Esophagus mucosa (tissue), 1 donor: Measurements from ENCODE around the gene SCNM1. TPM values are rescaled to one million over a fixed set of nuclear protein-coding genes. Genes with fewer than 3 reads are reported as not detected.
"Not testable (repeated sequence)": the region's sequence is repeated elsewhere in the genome, so short reads cannot be mapped to it uniquely, and the experiment has no call there.

ENCODE experiments used
- ATAC-seq: fragments of 200-7000 bp; cut with Tn5 transposase; one replicate; pipeline ENCODE4 v1.9.1; 2020
- total RNA-seq: library from RNA; stranded (reverse); gene quantifications from one replicate; pipeline ENCODE4 v1.2.4, GENCODE V29; 2023
- donor health status: DM: yes; HTN: yes; CAD: no.

The SCNM1 gene
- total RNA-seq, 1 donor from 2014 or later = 30.6 TPM

DNA sequence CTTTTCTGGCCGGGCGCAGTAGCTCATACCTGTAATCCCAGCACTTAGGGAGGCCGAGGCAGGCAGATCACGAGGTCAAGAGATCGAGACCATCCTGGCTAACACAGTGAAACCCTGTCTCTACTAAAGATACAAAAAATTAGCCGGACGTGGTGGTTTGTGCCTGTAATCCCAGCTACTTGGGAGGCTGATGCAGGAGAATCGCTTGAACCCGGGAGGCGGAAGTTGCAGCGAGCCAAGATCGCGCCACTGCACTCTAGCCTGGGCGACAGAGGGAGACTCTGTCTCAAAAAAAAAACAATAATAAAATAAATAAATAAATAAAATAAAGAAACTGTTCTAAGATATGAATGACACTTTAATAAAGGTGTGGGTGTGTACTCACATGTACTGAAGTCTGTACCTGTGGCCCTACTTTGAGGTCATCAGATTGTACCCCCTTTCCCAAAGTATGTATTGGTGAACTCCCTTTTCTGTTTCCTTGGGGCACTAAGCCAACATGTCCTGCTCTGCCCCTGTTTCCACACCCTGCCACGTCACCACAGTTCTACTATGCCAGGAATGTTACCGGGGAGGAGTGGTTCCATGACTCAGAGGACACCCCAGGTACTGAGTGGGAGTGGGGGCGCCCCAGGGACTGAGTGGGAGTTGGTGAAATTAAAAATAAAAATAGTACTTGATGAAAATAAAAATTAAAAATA, 29.1 kb downstream of the SCNM1 start:
- peak; percentile 85 for ATAC-seq

DNA sequence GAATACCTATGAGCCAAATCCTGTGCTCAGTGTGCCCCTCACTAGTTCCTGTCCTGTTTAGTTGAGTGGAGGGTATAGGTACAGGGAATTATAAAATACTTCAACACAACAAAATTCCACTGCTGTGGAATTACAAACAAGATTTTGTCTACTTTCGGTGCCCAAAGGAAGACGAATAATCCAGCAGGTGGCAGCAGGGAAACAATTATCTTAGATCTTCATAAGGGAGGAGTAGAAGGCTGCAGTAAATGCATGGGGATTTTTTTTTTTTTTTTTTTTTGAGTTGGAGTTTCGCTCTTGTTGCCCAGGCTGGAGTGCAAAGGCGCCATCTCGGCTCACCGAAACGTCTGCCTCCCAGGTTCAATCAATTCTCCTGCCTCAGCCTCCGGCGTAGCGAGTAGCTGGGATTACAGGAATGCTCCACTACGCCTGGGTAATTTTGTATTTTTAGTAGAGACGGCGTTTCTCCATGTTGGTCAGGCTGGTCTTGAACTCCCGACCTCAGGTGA, 30.4 kb downstream of the SCNM1 start:
- ATAC-seq = no peak

DNA sequence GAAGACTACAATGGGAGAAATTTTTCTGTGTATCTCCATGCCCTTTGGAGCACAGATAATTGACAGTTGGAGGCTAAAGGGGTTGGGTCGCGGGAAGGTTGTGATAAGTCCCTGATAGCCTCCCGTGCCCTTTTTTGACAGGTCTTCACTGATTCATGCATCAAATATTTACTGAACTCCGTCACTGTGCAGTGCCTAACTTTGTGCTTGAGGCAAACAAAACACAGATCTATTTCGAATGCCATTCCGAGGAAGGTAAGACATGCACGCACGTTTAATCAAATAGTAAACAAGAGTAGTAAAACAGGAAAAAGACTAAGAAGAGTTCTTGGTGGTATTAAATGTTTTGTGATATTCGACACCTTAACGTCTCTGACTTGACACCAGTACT, 31.9 kb downstream of the SCNM1 start:
- ATAC-seq = peak; percentile 6

DNA sequence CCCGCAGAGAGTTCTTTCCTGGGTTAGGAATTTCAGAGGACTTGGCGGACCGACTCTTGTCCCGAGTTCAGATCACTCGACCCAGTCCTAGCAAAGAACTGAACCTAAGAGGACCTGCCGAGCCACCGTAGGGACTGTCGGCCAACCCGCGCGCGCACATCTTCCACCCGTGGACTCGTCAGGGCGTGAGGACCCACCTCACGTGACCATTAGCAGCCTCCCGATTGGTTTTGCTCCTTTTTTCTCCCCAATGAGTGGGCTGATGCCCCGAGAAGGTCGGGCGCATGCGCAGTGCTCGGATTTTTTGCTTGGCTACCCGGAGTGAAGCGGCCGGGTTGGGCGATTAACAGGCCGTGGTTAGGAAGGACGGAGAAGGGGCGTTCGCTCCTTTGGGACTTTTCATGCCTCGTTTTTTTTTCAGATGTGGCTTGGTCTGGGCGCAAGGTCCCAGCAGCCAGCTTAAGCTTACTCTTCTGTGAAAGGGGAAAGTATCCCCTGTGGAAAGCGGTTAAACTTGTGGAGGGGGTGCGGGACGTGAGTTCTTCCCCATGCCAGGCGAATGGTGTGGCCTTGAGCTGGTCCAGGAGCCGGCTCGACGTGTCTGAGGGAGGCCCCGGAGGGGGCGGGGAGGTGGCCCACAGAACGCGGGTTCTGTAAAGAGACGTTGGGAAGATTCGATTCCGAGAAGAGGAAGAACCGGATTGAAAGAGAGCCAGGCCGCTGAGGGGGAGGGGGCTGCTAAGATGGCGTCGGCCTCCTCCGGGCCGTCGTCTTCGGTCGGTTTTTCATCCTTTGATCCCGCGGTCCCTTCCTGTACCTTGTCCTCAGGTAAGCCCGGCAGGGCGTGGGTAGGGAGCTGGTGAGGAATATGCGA, 32.5 kb downstream of the SCNM1 start, which contains the start of gene PIP5K1A:
TSS of gene PIP5K1A (plus strand) at position 299 of the 874 bp plus-strand sequence. CDS start at position 744, 445 bp downstream.
- ATAC-seq = peak; percentile 87

DNA sequence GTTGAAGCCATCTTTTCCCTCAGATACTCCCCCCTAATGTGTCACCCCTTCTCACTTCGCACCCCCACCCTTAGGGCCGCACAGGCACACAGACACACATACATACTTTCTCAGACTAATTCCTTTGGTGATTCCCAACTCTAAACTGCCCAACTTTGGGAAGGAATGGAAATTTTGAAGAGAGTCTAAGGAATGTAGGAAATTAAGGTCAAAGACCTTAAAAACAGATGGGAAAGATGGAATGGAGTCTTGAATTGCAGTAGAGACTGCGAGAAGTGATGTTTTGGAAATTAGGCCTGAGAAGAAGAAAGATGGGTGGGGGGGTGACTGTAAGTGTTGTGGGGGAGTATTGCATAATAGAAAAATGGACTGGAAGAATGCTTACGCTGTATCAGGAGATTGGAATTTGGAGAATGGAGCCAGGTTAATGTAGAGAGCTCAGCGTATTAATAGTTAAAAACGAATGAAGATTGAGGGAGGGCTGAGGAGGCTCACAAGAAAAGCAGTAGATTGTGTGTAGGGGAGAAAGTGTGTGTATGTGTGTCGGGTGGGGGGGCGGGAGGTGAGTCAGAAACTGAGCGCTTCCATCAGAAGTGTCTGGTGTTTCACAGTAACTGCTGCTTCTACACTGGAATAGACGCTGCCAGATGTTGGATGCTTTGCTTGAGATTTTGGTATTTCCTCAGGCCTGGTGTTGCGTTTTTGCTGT, 34.1 kb downstream of the SCNM1 start:
- ATAC-seq = no peak

DNA sequence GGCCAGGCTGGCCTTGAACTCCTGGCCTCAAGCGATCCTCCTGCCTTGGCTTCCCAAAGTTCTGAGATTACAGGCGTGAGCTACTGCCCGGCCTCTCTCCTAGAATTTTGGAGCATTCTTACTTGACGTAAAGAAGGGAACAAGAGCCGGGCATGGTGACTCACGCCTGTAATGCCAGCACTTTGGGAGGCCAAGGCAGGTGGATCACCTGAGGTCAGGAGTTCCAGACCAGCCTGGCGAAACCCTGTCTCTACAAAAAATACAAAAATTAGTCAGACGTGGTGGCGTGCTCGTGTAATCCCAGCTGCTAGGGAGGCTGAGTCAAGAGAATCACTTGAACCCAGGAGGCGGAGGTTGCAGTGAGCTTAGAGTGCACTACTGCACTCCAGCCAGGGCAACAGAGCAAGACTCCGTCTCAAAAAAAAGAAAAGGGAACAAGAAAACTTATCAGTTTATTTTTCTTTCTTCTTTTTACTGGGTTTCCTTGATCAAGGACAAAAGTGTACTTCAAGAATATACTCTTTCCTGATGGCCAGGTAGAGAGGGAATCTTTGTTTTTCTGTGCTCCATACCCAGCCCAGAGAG, 39.5 kb downstream of the SCNM1 start:
- ATAC-seq = not testable (repeated sequence)

DNA sequence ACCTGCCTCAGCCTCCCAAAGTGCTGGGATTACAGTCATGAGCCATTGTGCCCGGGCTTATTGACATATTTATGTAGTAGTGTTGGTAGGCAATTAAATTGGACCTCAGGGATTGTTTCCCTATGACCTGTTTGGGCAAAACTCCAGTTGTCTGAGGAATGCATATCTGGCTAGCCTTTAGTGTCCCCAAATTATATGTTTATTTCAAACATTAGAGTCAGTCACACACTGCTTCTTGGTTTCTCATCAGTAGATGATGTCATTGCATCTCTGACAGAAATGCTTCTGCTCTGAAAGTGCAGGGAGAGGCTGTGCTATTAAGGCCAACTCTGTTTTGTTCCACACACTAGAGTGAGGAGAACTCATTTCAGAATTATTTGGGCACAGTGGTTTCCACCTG, 44.9 kb downstream of the SCNM1 start:
- ATAC-seq = no peak

DNA sequence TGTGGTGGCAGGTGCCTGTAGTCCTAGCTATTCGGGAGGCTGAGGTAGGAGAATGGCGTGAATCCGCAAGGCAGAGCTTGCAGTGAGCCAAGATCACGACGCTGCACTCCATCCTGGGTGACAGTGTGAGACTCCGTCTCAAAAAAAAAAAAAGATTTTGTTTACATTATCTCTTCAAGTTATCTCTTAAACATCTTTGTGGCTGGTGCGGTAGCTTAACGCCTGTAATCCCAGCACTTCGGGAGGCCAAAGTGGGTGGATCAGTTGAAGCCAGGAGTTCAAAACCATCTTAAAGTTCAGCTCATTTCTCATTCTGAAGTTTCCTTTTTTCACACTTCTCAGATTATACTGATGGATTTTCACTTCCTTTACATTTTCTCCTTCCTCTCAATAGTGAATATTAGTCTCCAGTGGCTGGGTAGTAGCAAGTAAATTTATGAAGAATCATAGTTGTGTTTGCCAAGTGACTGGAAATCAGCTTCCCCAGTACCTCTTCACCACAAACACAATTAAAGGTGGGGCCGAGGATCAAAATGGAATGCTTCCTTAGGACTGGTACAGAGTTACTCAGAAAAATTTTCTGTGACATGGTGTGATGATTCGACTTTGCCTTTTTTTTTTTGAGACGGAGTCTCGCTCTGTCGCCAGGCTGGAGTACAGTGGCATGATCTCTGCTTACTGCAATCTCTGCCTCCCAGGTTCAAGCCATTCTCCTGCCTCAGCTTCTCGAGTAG, 46.2 kb downstream of the SCNM1 start:
- ATAC-seq = peak; percentile 76

DNA sequence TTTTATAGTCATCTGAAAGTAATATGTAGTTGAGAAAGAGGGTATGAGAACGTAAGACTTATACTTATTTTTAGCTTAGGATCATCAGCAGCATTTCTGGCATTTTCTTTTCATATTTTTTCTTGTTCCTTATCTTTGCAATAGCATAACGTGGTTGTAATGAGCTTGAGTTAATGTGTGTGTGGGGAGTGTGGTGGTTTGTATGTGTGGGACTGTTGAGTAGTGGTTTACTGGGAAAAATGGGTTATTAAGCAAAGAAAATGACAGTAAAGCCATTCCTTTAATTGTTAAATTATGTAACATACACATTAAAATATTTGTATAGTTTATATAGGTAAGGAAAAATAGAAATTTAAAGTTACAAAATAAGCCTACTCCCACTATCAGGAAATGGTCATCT, 47.6 kb downstream of the SCNM1 start:
- no peak for ATAC-seq

Other genes starting within 250 kb of the SCNM1 start
- 24.3 TPM for gene SETDB1, start 239.8 kb upstream of the SCNM1 start, total RNA-seq
- 49.8 TPM for gene CERS2, start 191.3 kb upstream of the SCNM1 start, total RNA-seq
- 0.40 TPM for gene ANXA9, start 183.9 kb upstream of the SCNM1 start, total RNA-seq
- gene MINDY1, start 159.2 kb upstream of the SCNM1 start, total RNA-seq = 33.4 TPM
- 14.3 TPM for gene PRUNE1, start 157.7 kb upstream of the SCNM1 start, total RNA-seq
- gene BNIPL, start 129.6 kb upstream of the SCNM1 start, total RNA-seq = 55.8 TPM
- 1.3 TPM for gene C1orf56, start 118.4 kb upstream of the SCNM1 start, total RNA-seq
- gene CDC42SE1, start 106.5 kb upstream of the SCNM1 start, total RNA-seq = 118 TPM
- 0.80 TPM for gene MLLT11, start 105.7 kb upstream of the SCNM1 start, total RNA-seq
- gene GABPB2, start 95.4 kb upstream of the SCNM1 start, total RNA-seq = 10.6 TPM
- gene SEMA6C, start 19.5 kb upstream of the SCNM1 start, total RNA-seq = 0.88 TPM
- not detected for gene TNFAIP8L2, start 9.5 kb upstream of the SCNM1 start, total RNA-seq
- 5.0 TPM for gene LYSMD1, start 242 bp upstream of the SCNM1 start, total RNA-seq
- gene TMOD4, start 9.8 kb downstream of the SCNM1 start, total RNA-seq = not detected
- gene VPS72, start 24.1 kb downstream of the SCNM1 start, total RNA-seq = 28.2 TPM
- 28.2 TPM for gene PIP5K1A, start 32.4 kb downstream of the SCNM1 start, total RNA-seq
- gene PSMD4, start 88.6 kb downstream of the SCNM1 start, total RNA-seq = 126 TPM
- 12.6 TPM for gene ZNF687, start 116.2 kb downstream of the SCNM1 start, total RNA-seq
- gene PI4KB, start 161.3 kb downstream of the SCNM1 start, total RNA-seq = 34.7 TPM
- 21.9 TPM for gene RFX5, start 181.1 kb downstream of the SCNM1 start, total RNA-seq
- 14.0 TPM for gene SELENBP1, start 206.6 kb downstream of the SCNM1 start, total RNA-seq
- gene PSMB4, start 233.4 kb downstream of the SCNM1 start, total RNA-seq = 178 TPM